ENCODE results near the gene CTNNA3. TPM values are rescaled to one million over a fixed set of nuclear protein-coding genes. Genes with fewer than 3 reads are reported as not detected.

The CTNNA3 gene
- total RNA-seq, 4 donors from 2014 or later = under 0.01 to 0.38 (median 0.27) TPM

DNA sequence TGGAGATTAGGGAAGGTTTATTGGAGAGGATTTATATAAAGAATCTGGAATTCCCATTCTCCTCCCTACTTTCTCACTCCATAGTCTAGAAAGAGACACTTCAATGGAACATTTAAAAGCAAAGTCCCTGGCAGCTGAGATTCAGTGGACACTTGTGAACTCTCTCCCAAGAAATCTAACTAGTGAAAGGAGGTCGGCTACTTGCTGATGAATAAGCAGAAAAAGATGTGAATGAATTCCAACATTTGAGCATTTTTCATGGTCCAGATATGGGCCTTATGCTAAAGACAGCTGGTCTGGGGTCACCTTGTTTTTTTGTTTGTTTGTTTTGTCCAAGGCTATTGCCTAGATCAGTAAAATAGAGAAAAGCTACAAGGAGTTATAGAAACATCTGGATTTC lies 911.2 kb downstream of the CTNNA3 start:
- TF ChIP-seq, protein P1, sequence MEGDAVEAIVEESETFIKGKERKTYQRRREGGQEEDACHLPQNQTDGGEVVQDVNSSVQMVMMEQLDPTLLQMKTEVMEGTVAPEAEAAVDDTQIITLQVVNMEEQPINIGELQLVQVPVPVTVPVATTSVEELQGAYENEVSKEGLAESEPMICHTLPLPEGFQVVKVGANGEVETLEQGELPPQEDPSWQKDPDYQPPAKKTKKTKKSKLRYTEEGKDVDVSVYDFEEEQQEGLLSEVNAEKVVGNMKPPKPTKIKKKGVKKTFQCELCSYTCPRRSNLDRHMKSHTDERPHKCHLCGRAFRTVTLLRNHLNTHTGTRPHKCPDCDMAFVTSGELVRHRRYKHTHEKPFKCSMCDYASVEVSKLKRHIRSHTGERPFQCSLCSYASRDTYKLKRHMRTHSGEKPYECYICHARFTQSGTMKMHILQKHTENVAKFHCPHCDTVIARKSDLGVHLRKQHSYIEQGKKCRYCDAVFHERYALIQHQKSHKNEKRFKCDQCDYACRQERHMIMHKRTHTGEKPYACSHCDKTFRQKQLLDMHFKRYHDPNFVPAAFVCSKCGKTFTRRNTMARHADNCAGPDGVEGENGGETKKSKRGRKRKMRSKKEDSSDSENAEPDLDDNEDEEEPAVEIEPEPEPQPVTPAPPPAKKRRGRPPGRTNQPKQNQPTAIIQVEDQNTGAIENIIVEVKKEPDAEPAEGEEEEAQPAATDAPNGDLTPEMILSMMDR (IDR thresholded peaks at IDR 0.05; ENCODE audit: low read depth) = no peak

DNA sequence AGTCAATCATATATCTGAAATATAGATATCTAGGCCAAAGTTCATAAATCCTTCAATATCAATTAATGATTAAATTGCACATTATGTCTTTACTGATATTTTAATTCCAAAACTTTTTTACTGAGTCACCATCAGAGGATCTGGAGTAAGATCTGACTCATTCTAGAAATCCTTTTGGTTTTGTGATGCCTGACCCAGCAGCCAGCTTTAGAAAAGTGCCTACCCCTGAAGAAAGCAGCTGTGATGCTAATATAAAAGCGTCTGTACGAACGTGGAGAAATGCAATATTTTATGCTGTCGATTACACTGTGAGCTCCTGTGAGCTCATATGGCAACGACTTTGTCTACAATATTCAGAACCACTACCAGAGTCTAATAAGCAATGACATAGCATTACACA lies 912.7 kb downstream of the CTNNA3 start:
- TF ChIP-seq, protein P1 (IDR thresholded peaks at IDR 0.05; ENCODE audit: low read depth) = no peak

DNA sequence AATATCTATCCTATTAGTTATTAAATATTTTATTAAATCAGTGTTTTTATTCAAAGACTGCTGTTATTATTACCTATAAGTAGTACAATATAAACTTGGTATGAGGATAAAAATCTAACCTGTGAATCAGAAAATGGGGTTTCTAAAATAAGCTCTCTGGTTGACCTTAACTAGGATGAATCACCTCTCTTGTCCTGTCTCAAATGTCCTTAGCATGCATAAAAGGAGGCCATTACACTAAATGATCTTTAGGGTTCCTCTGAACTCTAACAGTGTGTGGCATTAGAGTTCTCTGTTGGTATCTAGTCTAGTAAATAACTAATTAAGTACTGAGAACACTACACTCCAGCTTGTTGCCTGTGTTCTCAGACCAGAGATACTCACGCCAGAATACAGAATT lies 913.2 kb downstream of the CTNNA3 start:
- TF ChIP-seq, protein P1 (IDR thresholded peaks at IDR 0.05; ENCODE audit: low read depth) = no peak

DNA sequence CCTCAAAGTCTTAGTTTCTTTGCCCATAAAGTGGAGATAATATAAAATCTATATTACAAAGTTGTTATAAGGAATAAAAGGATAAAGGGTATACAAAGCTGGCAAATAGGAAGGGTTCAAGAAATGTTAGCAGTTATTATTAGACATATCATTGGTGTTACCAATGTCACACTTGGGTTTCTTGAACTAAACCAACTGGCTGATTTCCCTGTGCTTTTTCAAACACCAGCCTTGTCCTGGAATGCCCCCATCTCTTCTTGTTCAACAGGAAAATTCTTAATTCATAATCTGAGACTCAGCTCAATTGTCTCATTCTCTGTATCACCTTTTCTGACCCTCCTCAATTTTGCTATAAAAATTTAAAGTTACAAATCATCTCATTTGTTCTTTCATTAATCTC lies 913.9 kb downstream of the CTNNA3 start:
- TF ChIP-seq, protein P1 (IDR thresholded peaks at IDR 0.05; ENCODE audit: low read depth) = no peak

DNA sequence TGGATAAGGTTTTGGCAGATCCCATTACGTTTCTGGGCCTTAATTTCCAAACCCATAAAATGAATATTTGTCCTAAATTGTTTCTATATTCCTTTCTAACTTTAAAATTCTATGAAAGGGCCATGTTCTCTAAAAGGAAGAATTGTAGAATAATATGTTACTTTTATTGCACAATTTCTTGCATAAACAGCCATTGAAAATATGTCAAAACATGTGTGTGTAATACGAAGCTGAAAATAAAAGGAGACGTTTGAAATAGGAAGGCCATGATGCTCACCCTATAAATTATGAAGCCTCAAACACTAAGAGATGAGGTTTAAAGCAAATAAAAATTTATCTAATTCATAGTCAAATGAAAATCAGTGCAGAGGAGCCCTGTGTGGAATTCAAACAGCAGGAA lies 915.2 kb downstream of the CTNNA3 start:
- TF ChIP-seq, protein P1 (IDR thresholded peaks at IDR 0.05; ENCODE audit: low read depth) = no peak

DNA sequence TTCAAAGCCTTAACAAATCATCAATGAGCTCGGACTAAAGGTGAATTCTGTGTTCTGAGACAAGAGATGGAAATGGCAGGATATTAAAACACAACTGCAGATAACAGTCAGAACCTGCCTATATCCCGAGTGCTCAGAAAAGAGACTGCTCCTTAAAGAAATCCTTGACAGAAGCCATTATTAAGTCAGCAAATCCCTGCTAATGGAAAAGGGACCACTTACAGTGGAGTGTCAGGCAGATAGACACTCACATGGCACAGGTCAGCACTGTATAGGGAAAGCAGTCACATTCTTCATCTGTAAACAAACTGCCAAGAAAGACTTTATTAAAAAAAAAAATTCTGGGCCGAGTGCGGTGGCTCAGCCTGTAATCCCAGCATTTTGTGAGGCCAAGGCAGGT lies 917.6 kb downstream of the CTNNA3 start:
- TF ChIP-seq, protein P1 (IDR thresholded peaks at IDR 0.05; ENCODE audit: low read depth) = no peak

DNA sequence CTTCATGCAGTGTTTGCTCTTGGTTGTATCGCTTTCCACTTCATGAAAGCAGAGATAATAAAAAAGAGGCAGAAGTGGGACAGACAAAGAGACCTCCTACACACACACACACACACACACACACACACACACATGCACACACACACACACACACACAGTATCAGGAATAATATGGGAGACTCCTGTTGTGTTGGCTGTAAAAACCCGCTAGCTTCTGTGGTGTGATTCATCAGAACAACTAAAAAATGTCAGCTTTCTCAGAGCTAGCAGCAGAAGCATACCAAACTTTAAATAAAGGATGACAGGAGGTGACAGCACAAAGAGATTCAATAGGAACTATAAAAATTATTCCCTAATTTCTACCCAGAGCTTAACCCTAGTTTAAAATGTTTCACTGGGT lies 918.3 kb downstream of the CTNNA3 start:
- TF ChIP-seq, protein P1 (IDR thresholded peaks at IDR 0.05; ENCODE audit: low read depth) = no peak

Data from subcutaneous adipose tissue (tissue), 4 donors.